Parathyroid adenoma (tissue), 2 donors: ENCODE results near the gene ACAN.

Experiments
- H2AFZ ChIP-seq: fragments of 300-600 bp; sonication (generic); one replicate; pipeline ENCODE4 v1.7.0; 2017; ENCODE audit warnings: antibody characterized with exemption, mild to moderate bottlenecking
- H3K27ac ChIP-seq: fragments of 300-600 bp; sonication (generic); one replicate; pipeline ENCODE4 v1.7.0; 2017
- H3K27me3 ChIP-seq: fragments of 300-600 bp; sonication (generic); one replicate; pipeline ENCODE4 v1.7.0; 2017; ENCODE audit warnings: low read length; ENCODE audit not compliant: control insufficient read depth, insufficient read depth
- H3K36me3 ChIP-seq: fragments of 300-600 bp; sonication (generic); one replicate; pipeline ENCODE4 v1.7.0; 2017; ENCODE audit warnings: low read length; ENCODE audit not compliant: control insufficient read depth, insufficient read depth
- H3K4me1 ChIP-seq: fragments of 300-600 bp; sonication (generic); one replicate; pipeline ENCODE4 v1.7.0; 2017; ENCODE audit warnings: control low read depth
- H3K4me2 ChIP-seq: fragments of 300-600 bp; sonication (generic); one replicate; pipeline ENCODE4 v1.7.0; 2017; ENCODE audit warnings: low read length
- H3K4me3 ChIP-seq: fragments of 300-600 bp; sonication (generic); one replicate; pipeline ENCODE4 v1.7.0; 2017; ENCODE audit warnings: low read depth, low read length
- H3K79me2 ChIP-seq: fragments of 300-600 bp; sonication (generic); one replicate; pipeline ENCODE4 v1.7.0; 2017; ENCODE audit warnings: control low read depth
- H3K9ac ChIP-seq: fragments of 300-600 bp; sonication (generic); one replicate; pipeline ENCODE4 v1.7.0; 2017; ENCODE audit warnings: mild to moderate bottlenecking
- H3K9me3 ChIP-seq: fragments of 300-600 bp; sonication (generic); one replicate; pipeline ENCODE4 v1.7.0; 2017; ENCODE audit warnings: low read length; ENCODE audit not compliant: control insufficient read depth
- TF ChIP-seq, protein P1 (sequence below): fragments of 300-600 bp; sonication (generic); IDR thresholded peaks from one replicate; pipeline ENCODE4 v1.7.0; 2017; ENCODE audit warnings: antibody characterized with exemption, mild to moderate bottlenecking
- donor health status: primary hyperparathyroidism.

ACAN gene

GRCh38 chr15:88782465-88782864 lies 20.8 kb upstream of the ACAN start:
- no peaks in the 10 kb centered on the region for H3K79me2 ChIP-seq
- no peak overlapping the region for H3K4me3 ChIP-seq
- H3K27ac ChIP-seq = no peak overlapping the region
- no peaks in the 10 kb centered on the region for H3K4me1 ChIP-seq
- H2AFZ ChIP-seq = no peak overlapping the region
- TF ChIP-seq, protein P1, sequence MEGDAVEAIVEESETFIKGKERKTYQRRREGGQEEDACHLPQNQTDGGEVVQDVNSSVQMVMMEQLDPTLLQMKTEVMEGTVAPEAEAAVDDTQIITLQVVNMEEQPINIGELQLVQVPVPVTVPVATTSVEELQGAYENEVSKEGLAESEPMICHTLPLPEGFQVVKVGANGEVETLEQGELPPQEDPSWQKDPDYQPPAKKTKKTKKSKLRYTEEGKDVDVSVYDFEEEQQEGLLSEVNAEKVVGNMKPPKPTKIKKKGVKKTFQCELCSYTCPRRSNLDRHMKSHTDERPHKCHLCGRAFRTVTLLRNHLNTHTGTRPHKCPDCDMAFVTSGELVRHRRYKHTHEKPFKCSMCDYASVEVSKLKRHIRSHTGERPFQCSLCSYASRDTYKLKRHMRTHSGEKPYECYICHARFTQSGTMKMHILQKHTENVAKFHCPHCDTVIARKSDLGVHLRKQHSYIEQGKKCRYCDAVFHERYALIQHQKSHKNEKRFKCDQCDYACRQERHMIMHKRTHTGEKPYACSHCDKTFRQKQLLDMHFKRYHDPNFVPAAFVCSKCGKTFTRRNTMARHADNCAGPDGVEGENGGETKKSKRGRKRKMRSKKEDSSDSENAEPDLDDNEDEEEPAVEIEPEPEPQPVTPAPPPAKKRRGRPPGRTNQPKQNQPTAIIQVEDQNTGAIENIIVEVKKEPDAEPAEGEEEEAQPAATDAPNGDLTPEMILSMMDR = no peak
- no peak overlapping the region for H3K4me2 ChIP-seq
- H3K27me3 ChIP-seq = no peaks in the 10 kb centered on the region
- H3K36me3 ChIP-seq = no peaks in the 10 kb centered on the region
- no peak overlapping the region for H3K9ac ChIP-seq
- H3K9me3 ChIP-seq = no peaks in the 10 kb centered on the region

- Histone ChIP-seq H3K4me3 (no peak overlapping the region), H3K4me1 (no peaks in the 10 kb centered on the region), H3K4me2 (no peak overlapping the region), H3K27ac (no peak overlapping the region), H3K9ac (no peak overlapping the region), H3K9me3 (no peaks in the 10 kb centered on the region), H3K79me2 (no peaks in the 10 kb centered on the region), H3K36me3 (no peaks in the 10 kb centered on the region), H3K27me3 (no peaks in the 10 kb centered on the region), H2AFZ (no peak overlapping the region)
- TF ChIP-seq, protein P1 = no peak
Measured at GRCh38 chr15:88785217-88785616, 18.0 kb upstream of the ACAN start.

DNA sequence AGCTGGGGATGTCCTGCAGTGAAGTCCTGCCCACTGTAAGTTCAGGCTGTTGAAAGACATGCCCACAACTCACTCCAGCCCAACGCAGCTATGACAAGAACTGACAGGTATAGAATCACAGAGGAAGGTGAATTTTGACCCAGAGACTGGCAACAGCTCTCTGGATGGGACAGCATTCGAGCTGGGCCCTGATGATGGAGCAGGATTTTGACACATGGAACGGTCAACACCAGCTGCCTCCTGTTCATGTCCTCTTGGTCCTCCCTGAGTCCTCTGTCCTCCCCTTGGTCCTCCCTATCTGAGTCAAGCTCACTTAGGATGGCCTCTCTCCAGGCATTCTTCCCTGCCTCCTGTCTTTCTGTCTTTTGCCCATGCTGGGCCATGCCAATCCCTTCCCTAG lies 15.2 kb upstream of the ACAN start:
- Histone ChIP-seq H3K4me3 (no peak overlapping the region), H3K36me3 (no peaks in the 10 kb centered on the region), H3K4me1 (no peaks in the 10 kb centered on the region), H2AFZ (no peak overlapping the region), H3K9ac (no peak overlapping the region), H3K27me3 (no peaks in the 10 kb centered on the region), H3K9me3 (no peaks in the 10 kb centered on the region), H3K79me2 (no peaks in the 10 kb centered on the region), H3K4me2 (no peak overlapping the region), H3K27ac (no peak overlapping the region)
- TF ChIP-seq, protein P1 = no peak

GRCh38 chr15:88788816-88789215 lies 14.4 kb upstream of the ACAN start:
- no peak overlapping the region for H3K9ac ChIP-seq
- H3K4me1 ChIP-seq = no peaks in the 10 kb centered on the region
- no peak overlapping the region for H2AFZ ChIP-seq
- H3K27ac ChIP-seq = no peak overlapping the region
- H3K27me3 ChIP-seq = no peaks in the 10 kb centered on the region
- no peak overlapping the region for H3K4me2 ChIP-seq
- no peaks in the 10 kb centered on the region for H3K9me3 ChIP-seq
- TF ChIP-seq, protein P1 = no peak
- H3K4me3 ChIP-seq = no peak overlapping the region
- no peaks in the 10 kb centered on the region for H3K79me2 ChIP-seq
- H3K36me3 ChIP-seq = no peaks in the 10 kb centered on the region

- Histone ChIP-seq H3K27ac (no peak overlapping the region), H3K4me3 (no peak overlapping the region)
- TF ChIP-seq, protein P1 = no peak
Measured at GRCh38 chr15:88790486-88790885, 12.8 kb upstream of the ACAN start.

More at GRCh38 chr15:88790486-88790885, 12.8 kb upstream of the ACAN start:
- no peak overlapping the region for H3K9ac ChIP-seq
- H3K4me2 ChIP-seq = no peak overlapping the region
- no peaks in the 10 kb centered on the region for H3K4me1 ChIP-seq
- no peak overlapping the region for H2AFZ ChIP-seq
- no peaks in the 10 kb centered on the region for H3K27me3 ChIP-seq
- no peaks in the 10 kb centered on the region for H3K79me2 ChIP-seq
- no peaks in the 10 kb centered on the region for H3K9me3 ChIP-seq
- H3K36me3 ChIP-seq = no peaks in the 10 kb centered on the region
